ENCODE data around the gene CCDC177. TPM values are rescaled to one million over a fixed set of nuclear protein-coding genes. Genes with fewer than 3 reads are reported as not detected.
A peak's percentile ranks its signal among the peaks of the same experiment; 100 is the strongest.

Gene CCDC177
- total and polyA plus RNA-seq, 2 donors (not counting 1 experiment from before 2014, with no cell fraction given) = not detected

- no peaks in the 10 kb centered on the region for H3K9me3 ChIP-seq (ENCODE audit: control insufficient read depth, insufficient read depth, low read depth, low read length)
- DNase-seq (ENCODE audit: low read depth in 2 of 2) = no peak
- peaks cover 3% of the 10 kb centered on the region for H3K27me3 ChIP-seq (ENCODE audit: control insufficient read depth, insufficient read depth, low read length)
- no peaks in the 10 kb centered on the region for H4K20me1 ChIP-seq (ENCODE audit: control insufficient read depth, extremely low read depth, insufficient read depth, low read length)
- no peak overlapping the region for H3K4me2 ChIP-seq (ENCODE audit: extremely low read depth, insufficient read depth, low read length)
- no peak overlapping the region for H3K4me3 ChIP-seq (replicated peaks in 1 of 4; ENCODE audit: control extremely low read depth in 1 of 4, insufficient read depth in 1 of 4, low read depth in 3 of 4, low read length in 4 of 4)
- H3K79me2 ChIP-seq (ENCODE audit: control insufficient read depth, insufficient read depth, low read length) = no peaks in the 10 kb centered on the region
- H3K4me1 ChIP-seq (ENCODE audit: control insufficient read depth, extremely low read depth, insufficient read depth, low read length) = peaks cover 2% of the 10 kb centered on the region
- no peak overlapping the region for H3K27ac ChIP-seq (ENCODE audit: insufficient read depth, low read length)
- no peaks in the 10 kb centered on the region for H3K36me3 ChIP-seq (ENCODE audit: control insufficient read depth, insufficient read depth, low read length)
- no peak overlapping the region for H2AFZ ChIP-seq (ENCODE audit: low read length)
- H3K9ac ChIP-seq (ENCODE audit: insufficient read depth, low read length) = no peak overlapping the region
- no peak for TF ChIP-seq EZH2 (IDR thresholded peaks at IDR 0.05; ENCODE audit: low read length, missing control alignments)
- TF ChIP-seq, protein P1, sequence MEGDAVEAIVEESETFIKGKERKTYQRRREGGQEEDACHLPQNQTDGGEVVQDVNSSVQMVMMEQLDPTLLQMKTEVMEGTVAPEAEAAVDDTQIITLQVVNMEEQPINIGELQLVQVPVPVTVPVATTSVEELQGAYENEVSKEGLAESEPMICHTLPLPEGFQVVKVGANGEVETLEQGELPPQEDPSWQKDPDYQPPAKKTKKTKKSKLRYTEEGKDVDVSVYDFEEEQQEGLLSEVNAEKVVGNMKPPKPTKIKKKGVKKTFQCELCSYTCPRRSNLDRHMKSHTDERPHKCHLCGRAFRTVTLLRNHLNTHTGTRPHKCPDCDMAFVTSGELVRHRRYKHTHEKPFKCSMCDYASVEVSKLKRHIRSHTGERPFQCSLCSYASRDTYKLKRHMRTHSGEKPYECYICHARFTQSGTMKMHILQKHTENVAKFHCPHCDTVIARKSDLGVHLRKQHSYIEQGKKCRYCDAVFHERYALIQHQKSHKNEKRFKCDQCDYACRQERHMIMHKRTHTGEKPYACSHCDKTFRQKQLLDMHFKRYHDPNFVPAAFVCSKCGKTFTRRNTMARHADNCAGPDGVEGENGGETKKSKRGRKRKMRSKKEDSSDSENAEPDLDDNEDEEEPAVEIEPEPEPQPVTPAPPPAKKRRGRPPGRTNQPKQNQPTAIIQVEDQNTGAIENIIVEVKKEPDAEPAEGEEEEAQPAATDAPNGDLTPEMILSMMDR (conservative IDR thresholded peaks at IDR 0.05 in 1 of 2, IDR thresholded peaks at IDR 0.05 in 1 of 2; ENCODE audit: low read depth in 1 of 2, low read length in 2 of 2) = no peak
These were observed 32.4 kb downstream of the CCDC177 start for GRCh38 chr14:69542311-69542710.

DNA sequence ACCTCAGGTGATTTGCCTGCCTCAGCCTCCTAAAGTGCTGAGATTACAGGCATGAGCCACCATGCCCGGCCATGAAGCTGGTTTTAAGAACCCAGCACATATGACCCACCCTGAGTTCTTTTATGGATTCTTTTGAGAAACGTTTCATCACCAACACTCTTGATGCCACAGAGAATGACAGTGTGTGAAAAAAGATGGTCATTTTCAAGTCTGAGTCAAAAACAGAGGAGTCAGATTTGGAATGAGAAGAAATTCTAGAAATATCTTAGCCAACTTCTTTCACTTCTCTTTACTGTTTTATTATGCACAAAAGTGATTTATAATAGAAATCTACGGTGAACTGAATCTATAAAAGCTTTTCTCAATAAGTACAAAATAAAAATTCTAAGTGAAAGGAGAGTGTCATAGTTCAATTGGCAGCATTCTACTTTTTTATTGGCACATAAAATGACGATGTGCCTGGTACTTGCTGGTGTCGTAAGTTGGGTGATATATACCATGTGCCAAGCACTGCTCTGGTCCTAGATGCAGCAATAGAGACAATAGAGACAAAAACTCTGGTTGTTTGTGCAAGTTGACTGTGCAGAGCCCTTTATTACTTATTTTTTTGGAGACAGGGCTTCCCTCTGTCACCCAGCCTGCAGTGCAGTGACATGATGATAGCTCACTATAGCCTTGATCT is 33.9 kb downstream of the CCDC177 start:
- H3K9me3 ChIP-seq (ENCODE audit: control insufficient read depth, insufficient read depth, low read depth, low read length) = no peaks in the 10 kb centered on the region
- no peak for DNase-seq (ENCODE audit: low read depth in 2 of 2)
- no peak for TF ChIP-seq EZH2 (IDR thresholded peaks at IDR 0.05; ENCODE audit: low read length, missing control alignments)
- TF ChIP-seq, protein P1 (conservative IDR thresholded peaks at IDR 0.05 in 1 of 2, IDR thresholded peaks at IDR 0.05 in 1 of 2; ENCODE audit: low read depth in 1 of 2, low read length in 2 of 2) = no peak
- H3K27ac ChIP-seq (ENCODE audit: insufficient read depth, low read length) = no peak overlapping the region
- H4K20me1 ChIP-seq (ENCODE audit: control insufficient read depth, extremely low read depth, insufficient read depth, low read length) = no peaks in the 10 kb centered on the region
- H3K4me2 ChIP-seq (ENCODE audit: extremely low read depth, insufficient read depth, low read length) = no peak overlapping the region
- peaks cover 2% of the 10 kb centered on the region for H3K4me1 ChIP-seq (ENCODE audit: control insufficient read depth, extremely low read depth, insufficient read depth, low read length)
- H2AFZ ChIP-seq (ENCODE audit: low read length) = no peak overlapping the region
- no peaks in the 10 kb centered on the region for H3K79me2 ChIP-seq (ENCODE audit: control insufficient read depth, insufficient read depth, low read length)
- peaks cover 8% of the 10 kb centered on the region for H3K27me3 ChIP-seq (ENCODE audit: control insufficient read depth, insufficient read depth, low read length)
- H3K36me3 ChIP-seq (ENCODE audit: control insufficient read depth, insufficient read depth, low read length) = no peaks in the 10 kb centered on the region
- no peak overlapping the region for H3K4me3 ChIP-seq (replicated peaks in 1 of 4; ENCODE audit: control extremely low read depth in 1 of 4, insufficient read depth in 1 of 4, low read depth in 3 of 4, low read length in 4 of 4)
- H3K9ac ChIP-seq (ENCODE audit: insufficient read depth, low read length) = no peak overlapping the region

DNA sequence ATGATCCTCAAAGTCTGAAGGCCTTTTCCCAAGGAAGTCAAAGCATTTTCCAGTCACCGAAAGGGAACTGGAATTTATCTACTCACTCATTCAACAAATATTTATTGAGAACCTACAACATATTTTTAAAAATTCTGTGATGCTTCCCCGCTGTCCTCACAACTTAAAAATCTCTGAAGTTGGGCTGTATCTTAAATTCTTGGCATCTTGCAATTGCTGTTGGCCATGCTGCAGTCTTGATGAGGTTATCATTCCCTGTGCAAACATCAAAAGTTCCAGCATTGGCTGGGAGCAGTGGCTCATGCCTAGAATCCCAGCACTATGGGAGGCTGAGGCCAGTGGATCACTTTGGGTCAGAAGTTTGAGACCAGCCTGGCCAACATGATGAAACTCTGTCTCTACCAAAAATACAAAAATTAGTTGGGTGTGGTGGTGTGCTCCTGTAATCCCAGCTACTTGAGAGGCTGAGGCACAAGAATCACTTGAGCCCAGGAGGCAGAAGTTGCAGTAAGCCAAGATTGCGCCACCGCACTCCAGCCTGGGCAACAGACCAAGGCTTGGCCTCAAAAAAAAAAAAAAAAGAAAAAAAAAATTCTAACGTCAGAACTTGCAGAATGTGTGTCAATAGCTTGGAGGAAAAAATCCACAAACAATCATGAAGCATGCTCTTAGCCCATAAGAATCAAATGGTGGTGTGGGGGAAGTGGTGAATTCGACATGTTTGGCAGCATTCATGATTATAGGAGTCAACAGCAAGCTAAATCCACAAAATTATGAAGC is 34.9 kb downstream of the CCDC177 start:
- DNase-seq (ENCODE audit: low read depth in 2 of 2) = peak; percentile 15 to 90
- Histone ChIP-seq H3K4me3 (replicated peaks in 1 of 4; ENCODE audit: control extremely low read depth in 1 of 4, insufficient read depth in 1 of 4, low read depth in 3 of 4, low read length in 4 of 4) (no peak overlapping the region), H4K20me1 (ENCODE audit: control insufficient read depth, extremely low read depth, insufficient read depth, low read length) (no peaks in the 10 kb centered on the region), H3K4me1 (ENCODE audit: control insufficient read depth, extremely low read depth, insufficient read depth, low read length) (peaks cover 2% of the 10 kb centered on the region), H3K79me2 (ENCODE audit: control insufficient read depth, insufficient read depth, low read length) (no peaks in the 10 kb centered on the region), H3K36me3 (ENCODE audit: control insufficient read depth, insufficient read depth, low read length) (no peaks in the 10 kb centered on the region), H3K4me2 (ENCODE audit: extremely low read depth, insufficient read depth, low read length) (no peak overlapping the region), H2AFZ (ENCODE audit: low read length) (no peak overlapping the region), H3K9me3 (ENCODE audit: control insufficient read depth, insufficient read depth, low read depth, low read length) (no peaks in the 10 kb centered on the region), H3K9ac (ENCODE audit: insufficient read depth, low read length) (no peak overlapping the region), H3K27me3 (ENCODE audit: control insufficient read depth, insufficient read depth, low read length) (peaks cover 8% of the 10 kb centered on the region), H3K27ac (ENCODE audit: insufficient read depth, low read length) (no peak overlapping the region)
- TF ChIP-seq, protein P1 (conservative IDR thresholded peaks at IDR 0.05 in 1 of 2, IDR thresholded peaks at IDR 0.05 in 1 of 2; ENCODE audit: low read depth in 1 of 2, low read length in 2 of 2) = no peak
- no peak for TF ChIP-seq EZH2 (IDR thresholded peaks at IDR 0.05; ENCODE audit: low read length, missing control alignments)

Data from fibroblast of lung (primary cell).